SU-DHL-6 (cell line): Measurements from ENCODE around the gene PIGC.

Experiments
- H2AFZ ChIP-seq: fragments of 200-600 bp; sonication (generic); 2 replicates; pipeline ENCODE4 v1.6.1; 2014; ENCODE audit warnings: low read depth, mild to moderate bottlenecking, moderate library complexity, mixed read lengths, antibody characterized with exemption, low read length; ENCODE audit not compliant: severe bottlenecking
- H3F3A ChIP-seq: fragments of 200-600 bp; shearing (Covaris generic); 2 replicates; pipeline ENCODE4 v1.6.0; 2016; ENCODE audit warnings: antibody characterized with exemption, mild to moderate bottlenecking; ENCODE audit not compliant: insufficient read depth
- H3K27ac ChIP-seq: fragments of 200-600 bp; sonication (generic); 2 replicates; pipeline ENCODE4 v1.5.1; 2016; ENCODE audit warnings: low read depth, mild to moderate bottlenecking, low read length, moderate library complexity, mixed read lengths
- H3K27me3 ChIP-seq: fragments of 200-600 bp; sonication (generic), shearing (Covaris generic); 2 replicates; pipeline ENCODE4 v1.6.0; 2014; ENCODE audit warnings: mild to moderate bottlenecking, low read length
- H3K36me3 ChIP-seq: fragments of 200-600 bp; sonication (generic); 2 replicates; pipeline ENCODE4 v1.6.1; 2014; ENCODE audit warnings: mild to moderate bottlenecking, low read length, mixed read lengths
- H3K4me2 ChIP-seq: fragments of 300-600, 200-600 bp; shearing (Covaris generic), sonication (generic); 2 replicates; pipeline ENCODE4 v1.6.0; 2014; ENCODE audit warnings: low read length, low read depth, mild to moderate bottlenecking; ENCODE audit not compliant: poor library complexity, severe bottlenecking
- H3K4me3 ChIP-seq: fragments of 200-600 bp; sonication (generic); 2 replicates; pipeline ENCODE4 v1.5.1; 2014; ENCODE audit warnings: antibody characterized with exemption, low read length, mild to moderate bottlenecking, mixed read lengths; ENCODE audit not compliant: insufficient read depth, poor library complexity, severe bottlenecking
- H3K79me2 ChIP-seq: fragments of 200-600 bp; sonication (generic); 2 replicates; pipeline ENCODE4 v1.6.1; 2014; ENCODE audit warnings: mild to moderate bottlenecking, low read length, moderate library complexity; ENCODE audit not compliant: insufficient read depth
- H3K9ac ChIP-seq: fragments of 200-600 bp; sonication (generic); 2 replicates; pipeline ENCODE4 v1.7.0; 2014; ENCODE audit warnings: mild to moderate bottlenecking, low read length
- H3K9me2 ChIP-seq: fragments of 200-600 bp; sonication (generic); replicated peaks from 2 replicates; pipeline ENCODE4 v1.6.1; 2014; ENCODE audit warnings: low read length; ENCODE audit not compliant: insufficient read depth
- H3K9me3 ChIP-seq: fragments of 200-600 bp; sonication (generic); 2 replicates; pipeline ENCODE4 v1.6.1; 2014; ENCODE audit warnings: low read length, mixed read lengths; ENCODE audit not compliant: insufficient read depth
- H4K20me1 ChIP-seq: fragments of 200-600 bp; sonication (generic); 2 replicates; pipeline ENCODE4 v1.6.1; 2014; ENCODE audit warnings: low read depth, mild to moderate bottlenecking, antibody characterized with exemption, low read length, moderate library complexity, mixed read lengths
- CTCF ChIP-seq: fragments of 200-600 bp; sonication (generic); IDR thresholded peaks from one replicate; pipeline ENCODE4 v1.5.1; 2017; ENCODE audit warnings: antibody characterized with exemption, mild to moderate bottlenecking, low read length, moderate library complexity; ENCODE audit not compliant: insufficient read depth, poor library complexity, severe bottlenecking
- EZH2phosphoT487 ChIP-seq: fragments of 200-600 bp; sonication (generic), shearing (Covaris generic); conservative IDR thresholded peaks from 2 replicates; pipeline ENCODE4 v1.6.1; 2018; ENCODE audit warnings: mild to moderate bottlenecking, antibody characterized with exemption, low read length, moderate library complexity, mixed read lengths

Gene PIGC

GRCh38 chr1:172411791-172412338, 32.0 kb downstream of the PIGC start:
- no peaks in the 10 kb centered on the region for H3F3A ChIP-seq
- no peak overlapping the region for H2AFZ ChIP-seq
- H3K4me2 ChIP-seq, result no peak overlapping the region

GRCh38 chr1:172410027-172410426, 33.8 kb downstream of the PIGC start:
- Histone ChIP-seq H3K36me3 (no peaks in the 10 kb centered on the region), H3K27ac (no peak overlapping the region), H3K4me2 (no peak overlapping the region), H2AFZ (no peak overlapping the region), H3K9me3 (no peaks in the 10 kb centered on the region), H3K9ac (no peak overlapping the region), H3K79me2 (no peaks in the 10 kb centered on the region), H3K9me2 (no peaks in the 10 kb centered on the region), H4K20me1 (no peaks in the 10 kb centered on the region), H3K27me3 (no peaks in the 10 kb centered on the region), H3K4me3 (no peak overlapping the region), H3F3A (no peaks in the 10 kb centered on the region)
- TF ChIP-seq CTCF, result no peak
- TF ChIP-seq EZH2phosphoT487, result no peak

More at GRCh38 chr1:172411791-172412338, 32.0 kb downstream of the PIGC start:
- no peaks in the 10 kb centered on the region for H3K36me3 ChIP-seq
- TF ChIP-seq CTCF (no peak), EZH2phosphoT487 (no peak)
- H4K20me1 ChIP-seq, result no peaks in the 10 kb centered on the region
- no peak overlapping the region for H3K4me3 ChIP-seq
- H3K9me2 ChIP-seq, result no peaks in the 10 kb centered on the region
- H3K27ac ChIP-seq, result no peak overlapping the region
- H3K79me2 ChIP-seq, result no peaks in the 10 kb centered on the region
- H3K27me3 ChIP-seq, result no peaks in the 10 kb centered on the region
- no peaks in the 10 kb centered on the region for H3K9me3 ChIP-seq
- H3K9ac ChIP-seq, result no peak overlapping the region

- Histone ChIP-seq H3K36me3 (no peaks in the 10 kb centered on the region), H3K4me2 (no peak overlapping the region)
- TF ChIP-seq EZH2phosphoT487 (no peak), CTCF (no peak)
These were observed 34.9 kb downstream of the PIGC start for GRCh38 chr1:172408958-172409357.

GRCh38 chr1:172406968-172407367, 36.9 kb downstream of the PIGC start:
- H3K4me3 ChIP-seq, result no peak overlapping the region
- TF ChIP-seq EZH2phosphoT487, result no peak
- TF ChIP-seq CTCF, result no peak
- no peaks in the 10 kb centered on the region for H3K79me2 ChIP-seq
- H3K9ac ChIP-seq, result no peak overlapping the region
- no peaks in the 10 kb centered on the region for H4K20me1 ChIP-seq
- no peaks in the 10 kb centered on the region for H3F3A ChIP-seq
- H3K9me3 ChIP-seq, result no peaks in the 10 kb centered on the region
- no peaks in the 10 kb centered on the region for H3K9me2 ChIP-seq
- no peaks in the 10 kb centered on the region for H3K27me3 ChIP-seq
- H3K4me2 ChIP-seq, result no peak overlapping the region
- H3K27ac ChIP-seq, result no peak overlapping the region
- no peaks in the 10 kb centered on the region for H3K36me3 ChIP-seq
- no peak overlapping the region for H2AFZ ChIP-seq

More at GRCh38 chr1:172408958-172409357, 34.9 kb downstream of the PIGC start:
- no peaks in the 10 kb centered on the region for H3K9me3 ChIP-seq
- H3K79me2 ChIP-seq, result no peaks in the 10 kb centered on the region
- H3K27ac ChIP-seq, result no peak overlapping the region
- no peaks in the 10 kb centered on the region for H3K27me3 ChIP-seq
- no peak overlapping the region for H3K4me3 ChIP-seq
- H3F3A ChIP-seq, result no peaks in the 10 kb centered on the region
- H3K9me2 ChIP-seq, result no peaks in the 10 kb centered on the region
- no peaks in the 10 kb centered on the region for H4K20me1 ChIP-seq
- H2AFZ ChIP-seq, result no peak overlapping the region
- H3K9ac ChIP-seq, result no peak overlapping the region
